PC-3 (cell line): ENCODE data around the gene MAP7.

ENCODE experiments used
- EZH2 ChIP-seq: fragments of 300-600 bp; sonication (generic); IDR thresholded peaks from one replicate; pipeline ENCODE4 v1.6.1; 2017; ENCODE audit warnings: antibody characterized with exemption, mild to moderate bottlenecking, low read length; ENCODE audit not compliant: unreplicated experiment
- TF ChIP-seq, protein P1 (sequence below): fragments of 300-600 bp; sonication (generic); conservative IDR thresholded peaks from 2 replicates; pipeline ENCODE4 v1.5.1; 2017; ENCODE audit warnings: antibody characterized with exemption, low read depth, mild to moderate bottlenecking, low read length

DNA sequence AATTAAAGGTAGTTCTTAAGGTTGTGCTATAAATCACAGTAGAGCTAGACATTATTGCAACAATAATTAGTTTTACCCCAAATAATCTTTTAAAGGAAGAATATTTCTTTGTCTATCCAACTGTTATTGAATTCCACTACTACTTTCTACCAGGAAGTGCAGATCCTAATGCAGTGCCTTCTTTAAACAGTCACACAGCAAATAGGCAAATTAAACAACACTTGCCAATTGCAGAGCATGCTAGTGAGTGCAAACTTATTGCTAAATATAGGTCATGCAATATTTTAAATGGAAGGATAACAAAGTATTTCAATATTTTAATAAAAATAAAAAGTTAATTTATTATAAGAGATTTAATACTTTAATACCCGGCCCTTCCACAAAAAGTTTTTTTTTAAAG lies 153.3 kb downstream of the MAP7 start:
- TF ChIP-seq, protein P1, sequence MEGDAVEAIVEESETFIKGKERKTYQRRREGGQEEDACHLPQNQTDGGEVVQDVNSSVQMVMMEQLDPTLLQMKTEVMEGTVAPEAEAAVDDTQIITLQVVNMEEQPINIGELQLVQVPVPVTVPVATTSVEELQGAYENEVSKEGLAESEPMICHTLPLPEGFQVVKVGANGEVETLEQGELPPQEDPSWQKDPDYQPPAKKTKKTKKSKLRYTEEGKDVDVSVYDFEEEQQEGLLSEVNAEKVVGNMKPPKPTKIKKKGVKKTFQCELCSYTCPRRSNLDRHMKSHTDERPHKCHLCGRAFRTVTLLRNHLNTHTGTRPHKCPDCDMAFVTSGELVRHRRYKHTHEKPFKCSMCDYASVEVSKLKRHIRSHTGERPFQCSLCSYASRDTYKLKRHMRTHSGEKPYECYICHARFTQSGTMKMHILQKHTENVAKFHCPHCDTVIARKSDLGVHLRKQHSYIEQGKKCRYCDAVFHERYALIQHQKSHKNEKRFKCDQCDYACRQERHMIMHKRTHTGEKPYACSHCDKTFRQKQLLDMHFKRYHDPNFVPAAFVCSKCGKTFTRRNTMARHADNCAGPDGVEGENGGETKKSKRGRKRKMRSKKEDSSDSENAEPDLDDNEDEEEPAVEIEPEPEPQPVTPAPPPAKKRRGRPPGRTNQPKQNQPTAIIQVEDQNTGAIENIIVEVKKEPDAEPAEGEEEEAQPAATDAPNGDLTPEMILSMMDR = no peak
- no peak for TF ChIP-seq EZH2
